ENCODE data around the gene URB2. TPM values are rescaled to one million over a fixed set of nuclear protein-coding genes. Genes with fewer than 3 reads are reported as not detected.

Gene URB2
- total and polyA plus RNA-seq, 2 of the 13 experiments (the other 11 are each of a cell fraction or from before 2014, with no cell fraction given): 4.0 to 17.6 TPM

DNA sequence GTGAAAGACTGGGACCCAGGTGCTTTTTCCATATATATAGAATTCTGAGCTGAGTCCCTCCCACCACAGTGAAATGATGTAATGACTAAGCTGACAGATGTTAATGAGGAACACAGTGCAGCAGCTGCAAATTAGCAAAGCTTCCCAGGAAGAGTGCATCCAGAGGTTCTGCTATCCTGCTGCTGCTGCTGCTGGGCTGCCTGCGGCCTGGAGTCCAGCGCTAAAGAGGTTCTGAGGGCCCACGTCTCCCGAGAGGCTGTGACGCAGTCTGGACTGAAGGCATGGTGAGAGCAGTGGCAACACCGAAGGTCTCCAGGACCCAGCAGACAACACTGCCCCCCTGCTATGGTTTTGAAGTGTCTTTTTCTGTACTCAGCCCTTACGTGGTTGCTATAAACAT is 63.9 kb downstream of the URB2 start:
- ATAC-seq: no peak
- in situ Hi-C loops (cut with HindIII; ENCODE audit: extremely low pct_ligation_motif_present, low pct_unique_long_range_greater_than_20kb): no loop called here
- Histone ChIP-seq H3K9me3 (ENCODE audit: low read length) (peaks cover 4% of the 10 kb centered on the region; the same call in 1 of the 2 replicates), H3K27me3 (ENCODE audit: control insufficient read depth in 1 of 2, insufficient read depth in 2 of 2, low read length in 2 of 2) (peaks cover 0 to 6% of the 10 kb centered on the region in 2 experiments; a peak in 1 of 5 replicates), H3K79me2 (ENCODE audit: insufficient read depth, low read length) (no peaks in the 10 kb centered on the region), H2AFZ (ENCODE audit: low read length) (no peak overlapping the region), H3K36me3 (replicated peaks in 1 of 2; ENCODE audit: control insufficient read depth in 1 of 2, insufficient read depth in 2 of 2, low read length in 2 of 2) (no peaks in the 10 kb centered on the region), H3K4me1 (ENCODE audit: insufficient read depth, low read length) (no peaks in the 10 kb centered on the region), H3K27ac (ENCODE audit: extremely low read length, insufficient read depth, low read length) (no peak overlapping the region), H3K4me3 (replicated peaks in 1 of 3; ENCODE audit: insufficient read depth in 1 of 3, low read depth in 2 of 3, low read length in 3 of 3) (no peak overlapping the region), H3K9ac (ENCODE audit: insufficient read depth, low read depth, low read length) (no peak overlapping the region), H3K4me2 (ENCODE audit: low read depth, low read length) (no peak overlapping the region), H4K20me1 (ENCODE audit: insufficient read depth, low read length) (no peaks in the 10 kb centered on the region)
- POLR2A ChIA-PET: no interaction called here
- no peak for DNase-seq (ENCODE audit: low spot score)
- no TSS peak for BruUV-seq (replicated peaks)
- FAIRE-seq: no peak
- WGBS (ENCODE audit: low lambda C conversion rate): 28% methylated on average over 2 of the region's 7 CpGs
- intact Hi-C loops (cut with micrococcal nuclease; ENCODE audit: unreplicated experiment): no loop called here
- CTCF ChIA-PET (ENCODE audit: low intra/inter-chr PET ratio, low total read pairs): no interaction called here
- TF ChIP-seq CREB3 (CRISPR knock-in tag; IDR thresholded peaks at IDR 0.05) (no peak), ZNF230 (CRISPR knock-in tag; IDR thresholded peaks at IDR 0.05) (no peak), ETV5 (CRISPR knock-in tag; IDR thresholded peaks at IDR 0.05; ENCODE audit: borderline replicate concordance) (no peak), ATF6 (CRISPR knock-in tag; conservative IDR thresholded peaks at IDR 0.05) (no peak), ZNF350 (CRISPR knock-in tag; IDR thresholded peaks at IDR 0.05; ENCODE audit: borderline replicate concordance, low read depth) (no peak), ISL2 (CRISPR knock-in tag; IDR thresholded peaks at IDR 0.05) (no peak), ZNF703 (CRISPR knock-in tag; IDR thresholded peaks at IDR 0.05; ENCODE audit: borderline replicate concordance) (no peak), ZNF598 (CRISPR knock-in tag; IDR thresholded peaks at IDR 0.05; ENCODE audit: borderline replicate concordance) (no peak), ZNF354B (CRISPR knock-in tag; IDR thresholded peaks at IDR 0.05) (no peak), NCOA2 (CRISPR knock-in tag; IDR thresholded peaks at IDR 0.05) (no peak), PITX1 (CRISPR knock-in tag; IDR thresholded peaks at IDR 0.05) (no peak), ZFP41 (CRISPR knock-in tag; IDR thresholded peaks at IDR 0.05; ENCODE audit: borderline replicate concordance) (no peak), ZNF552 (CRISPR knock-in tag; IDR thresholded peaks at IDR 0.05; ENCODE audit: borderline replicate concordance) (no peak), THAP9 (CRISPR knock-in tag; IDR thresholded peaks at IDR 0.05; ENCODE audit: borderline replicate concordance) (no peak)
- TF ChIP-seq, protein P1, sequence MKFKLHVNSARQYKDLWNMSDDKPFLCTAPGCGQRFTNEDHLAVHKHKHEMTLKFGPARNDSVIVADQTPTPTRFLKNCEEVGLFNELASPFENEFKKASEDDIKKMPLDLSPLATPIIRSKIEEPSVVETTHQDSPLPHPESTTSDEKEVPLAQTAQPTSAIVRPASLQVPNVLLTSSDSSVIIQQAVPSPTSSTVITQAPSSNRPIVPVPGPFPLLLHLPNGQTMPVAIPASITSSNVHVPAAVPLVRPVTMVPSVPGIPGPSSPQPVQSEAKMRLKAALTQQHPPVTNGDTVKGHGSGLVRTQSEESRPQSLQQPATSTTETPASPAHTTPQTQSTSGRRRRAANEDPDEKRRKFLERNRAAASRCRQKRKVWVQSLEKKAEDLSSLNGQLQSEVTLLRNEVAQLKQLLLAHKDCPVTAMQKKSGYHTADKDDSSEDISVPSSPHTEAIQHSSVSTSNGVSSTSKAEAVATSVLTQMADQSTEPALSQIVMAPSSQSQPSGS (CRISPR knock-in tag; IDR thresholded peaks at IDR 0.05): no peak
- TF ChIP-seq, protein P2, sequence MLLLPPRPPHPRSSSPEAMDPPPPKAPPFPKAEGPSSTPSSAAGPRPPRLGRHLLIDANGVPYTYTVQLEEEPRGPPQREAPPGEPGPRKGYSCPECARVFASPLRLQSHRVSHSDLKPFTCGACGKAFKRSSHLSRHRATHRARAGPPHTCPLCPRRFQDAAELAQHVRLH (CRISPR knock-in tag; IDR thresholded peaks at IDR 0.05; ENCODE audit: borderline replicate concordance, low read depth): no peak
- TF ChIP-seq, protein P3, sequence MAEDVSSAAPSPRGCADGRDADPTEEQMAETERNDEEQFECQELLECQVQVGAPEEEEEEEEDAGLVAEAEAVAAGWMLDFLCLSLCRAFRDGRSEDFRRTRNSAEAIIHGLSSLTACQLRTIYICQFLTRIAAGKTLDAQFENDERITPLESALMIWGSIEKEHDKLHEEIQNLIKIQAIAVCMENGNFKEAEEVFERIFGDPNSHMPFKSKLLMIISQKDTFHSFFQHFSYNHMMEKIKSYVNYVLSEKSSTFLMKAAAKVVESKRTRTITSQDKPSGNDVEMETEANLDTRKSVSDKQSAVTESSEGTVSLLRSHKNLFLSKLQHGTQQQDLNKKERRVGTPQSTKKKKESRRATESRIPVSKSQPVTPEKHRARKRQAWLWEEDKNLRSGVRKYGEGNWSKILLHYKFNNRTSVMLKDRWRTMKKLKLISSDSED (CRISPR knock-in tag; IDR thresholded peaks at IDR 0.05): no peak
